Measurements from ENCODE around the gene YWHAE.

- no peak for TF ChIP-seq EZH2phosphoT487 (conservative IDR thresholded peaks at IDR 0.05; ENCODE audit: low read length)
- TF ChIP-seq CTCF (IDR thresholded peaks at IDR 0.05; ENCODE audit: insufficient read depth, low read length, poor library complexity, severe bottlenecking) = no peak
Measured at GRCh38 chr17:1362065-1362848, 37.8 kb downstream of the YWHAE start.
